ENCODE data around the gene JSRP1. TPM values are rescaled to one million over a fixed set of nuclear protein-coding genes. Genes with fewer than 3 reads are reported as not detected.

JSRP1 gene
- total RNA-seq, 1 donor = 0.27 TPM

DNA sequence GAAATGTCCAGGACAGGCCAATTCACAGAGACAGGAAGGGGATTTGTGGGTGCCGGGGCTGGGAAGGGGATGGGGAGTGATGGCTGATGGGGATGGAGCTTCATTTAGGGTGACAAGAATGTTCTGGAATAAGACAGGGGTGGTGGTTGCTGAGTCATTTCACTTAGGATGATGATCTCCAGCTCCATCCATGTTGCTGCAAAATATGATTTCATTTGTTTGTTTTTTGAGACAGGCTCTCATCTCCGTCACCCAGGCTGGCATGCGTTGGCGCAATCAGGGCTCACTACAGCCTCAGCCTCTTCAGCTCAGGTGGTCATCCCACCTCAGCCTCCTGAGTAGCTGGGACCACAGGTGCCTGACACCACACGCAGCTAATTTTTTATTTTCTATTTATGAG, 3.1 kb upstream of the JSRP1 start:
- no peak overlapping the region for H3K4me3 ChIP-seq (ENCODE audit: low read depth, low read length)
- no peak for DNase-seq (ENCODE audit: low read depth)
- no peak for TF ChIP-seq CTCF (IDR thresholded peaks at IDR 0.05; ENCODE audit: insufficient read depth, low read length)

GRCh38 chr19:2255112-2255845, 938 bp downstream of the JSRP1 start:
- TF ChIP-seq CTCF (IDR thresholded peaks at IDR 0.05; ENCODE audit: insufficient read depth, low read length) = no peak
- DNase-seq (ENCODE audit: low read depth) = no peak

GRCh38 chr19:2254064-2254872, 1.9 kb downstream of the JSRP1 start:
- DNase-seq (ENCODE audit: low read depth) = no peak
- TF ChIP-seq CTCF (IDR thresholded peaks at IDR 0.05; ENCODE audit: insufficient read depth, low read length) = peak; percentile 32

More at GRCh38 chr19:2255112-2255845, 938 bp downstream of the JSRP1 start:
- no peak overlapping the region for H3K4me3 ChIP-seq (ENCODE audit: low read depth, low read length)

DNA sequence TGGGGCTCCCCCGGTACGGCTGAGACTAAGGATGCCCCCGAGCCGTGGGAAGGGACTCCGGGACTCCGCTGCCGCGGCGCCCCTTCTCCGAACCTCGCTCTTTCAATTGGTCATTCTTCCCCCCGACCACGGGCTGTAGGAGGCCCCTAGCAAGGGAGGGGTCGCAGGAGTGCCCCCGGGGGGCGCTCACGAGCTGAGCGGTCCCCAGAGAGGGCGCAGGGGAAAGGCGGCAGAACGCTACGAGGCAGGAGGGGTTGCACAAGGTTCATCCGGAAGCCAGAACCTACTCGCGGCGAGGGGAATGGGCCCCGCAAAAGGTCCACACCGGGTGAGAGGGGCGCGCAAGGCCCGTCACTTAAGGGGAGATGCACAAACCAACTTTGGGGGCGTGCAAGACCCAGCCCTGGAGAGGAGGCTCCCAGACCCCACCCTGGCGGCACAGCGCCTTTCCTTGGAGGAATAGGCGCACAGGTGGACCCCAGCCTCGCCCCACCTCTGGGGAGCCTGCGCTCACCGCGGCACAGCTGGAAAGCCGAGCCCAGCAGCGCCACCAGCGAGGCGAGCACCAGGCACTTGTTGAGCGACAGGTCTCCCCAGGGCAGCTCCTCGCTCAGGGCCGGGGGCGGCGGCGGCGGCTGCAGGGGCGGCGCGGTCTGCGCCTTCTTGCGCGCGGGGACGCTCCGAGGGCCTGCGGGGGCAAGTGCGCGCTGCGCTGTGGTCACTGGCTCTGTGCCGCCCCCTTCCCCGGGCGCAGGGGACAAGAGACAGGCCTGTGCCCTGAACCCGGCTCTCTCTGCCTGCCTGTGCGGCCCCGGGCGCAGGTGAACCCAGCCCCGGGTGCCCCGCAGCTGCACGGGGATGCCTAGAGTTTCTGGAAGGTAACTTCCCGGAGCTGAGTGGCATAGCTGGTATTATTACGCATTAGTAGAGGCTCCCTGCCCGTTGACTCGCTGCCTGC, 2.8 kb downstream of the JSRP1 start:
- H3K4me3 ChIP-seq (ENCODE audit: low read depth, low read length) = no peak overlapping the region
- DNase-seq (ENCODE audit: low read depth) = no peak
- peak; percentile 16 for TF ChIP-seq CTCF (IDR thresholded peaks at IDR 0.05; ENCODE audit: insufficient read depth, low read length)

More at GRCh38 chr19:2254064-2254872, 1.9 kb downstream of the JSRP1 start:
- no peak overlapping the region for H3K4me3 ChIP-seq (ENCODE audit: low read depth, low read length)

DNA sequence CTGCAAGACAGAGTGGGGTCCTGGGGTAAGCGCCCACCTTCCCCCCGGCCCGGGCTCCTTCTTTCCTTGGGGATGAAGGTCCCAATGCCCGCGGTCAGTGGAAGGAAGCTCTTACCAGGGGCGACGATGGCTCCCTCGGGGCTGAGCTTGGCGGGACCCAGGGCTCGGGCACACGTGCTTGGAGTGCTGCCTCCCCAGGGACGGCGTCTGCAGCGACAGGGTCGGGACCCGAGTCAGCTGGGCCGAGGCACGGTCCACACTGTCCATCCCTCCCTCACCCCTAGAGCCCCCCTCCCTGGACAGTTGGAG, 3.5 kb downstream of the JSRP1 start:
- no peak for TF ChIP-seq CTCF (IDR thresholded peaks at IDR 0.05; ENCODE audit: insufficient read depth, low read length)
- DNase-seq (ENCODE audit: low read depth) = no peak

GRCh38 chr19:2252055-2252796, 4.0 kb downstream of the JSRP1 start:
- TF ChIP-seq CTCF (IDR thresholded peaks at IDR 0.05; ENCODE audit: insufficient read depth, low read length) = no peak
- DNase-seq (ENCODE audit: low read depth) = no peak
- no peak overlapping the region for H3K4me3 ChIP-seq (ENCODE audit: low read depth, low read length)

More for the DNA sequence above, 3.5 kb downstream of the JSRP1 start:
- H3K4me3 ChIP-seq (ENCODE audit: low read depth, low read length) = no peak overlapping the region
